Endometrial microvascular endothelial cells (primary cell): ENCODE data around the gene TRIM42. TPM values are rescaled to one million over a fixed set of nuclear protein-coding genes. Genes with fewer than 3 reads are reported as not detected.

Source experiments
- in situ Hi-C: cut with HindIII; loops from 2 replicates; pipeline ENCODE4 v1.10.0; 2017; ENCODE audit warnings: low sequenced_read_pairs, low pct_unique_long_range_greater_than_20kb; ENCODE audit errors: inconsistent ontology term
- total RNA-seq: library from RNA; depleted of rRNA; stranded (reverse); fragments of >200 nt; gene quantifications from one replicate; pipeline ENCODE4 v1.2.3, GENCODE V29; 2015; ENCODE audit errors: inconsistent ontology term

Gene TRIM42
- total RNA-seq, 1 donor from 2014 or later: not detected

GRCh38 chr3:140706360-140706759, 28.5 kb downstream of the TRIM42 start:
- in situ Hi-C loops: no loop called here

DNA sequence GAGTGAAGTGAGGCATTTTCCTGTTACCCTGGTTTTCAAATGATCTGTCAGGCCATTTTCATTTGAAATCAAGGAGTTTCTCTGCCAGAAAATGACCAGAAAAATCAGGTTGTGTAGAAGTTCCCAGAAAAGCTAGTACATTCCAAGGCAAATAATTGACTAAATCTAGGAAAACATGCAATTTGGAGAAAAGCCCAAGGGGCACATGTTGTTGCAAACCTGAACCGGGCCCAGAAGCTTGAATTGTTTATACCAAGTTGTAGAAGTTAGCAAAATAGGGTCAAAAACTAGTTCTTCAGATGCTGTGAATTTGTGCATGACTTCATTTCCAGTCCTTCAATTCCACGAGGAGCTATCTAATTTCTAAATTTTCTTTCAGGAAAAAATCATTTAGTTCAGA, 31.0 kb downstream of the TRIM42 start:
- in situ Hi-C loops: no loop called here

GRCh38 chr3:140709751-140710150, 31.9 kb downstream of the TRIM42 start:
- in situ Hi-C loops: no loop called here

DNA sequence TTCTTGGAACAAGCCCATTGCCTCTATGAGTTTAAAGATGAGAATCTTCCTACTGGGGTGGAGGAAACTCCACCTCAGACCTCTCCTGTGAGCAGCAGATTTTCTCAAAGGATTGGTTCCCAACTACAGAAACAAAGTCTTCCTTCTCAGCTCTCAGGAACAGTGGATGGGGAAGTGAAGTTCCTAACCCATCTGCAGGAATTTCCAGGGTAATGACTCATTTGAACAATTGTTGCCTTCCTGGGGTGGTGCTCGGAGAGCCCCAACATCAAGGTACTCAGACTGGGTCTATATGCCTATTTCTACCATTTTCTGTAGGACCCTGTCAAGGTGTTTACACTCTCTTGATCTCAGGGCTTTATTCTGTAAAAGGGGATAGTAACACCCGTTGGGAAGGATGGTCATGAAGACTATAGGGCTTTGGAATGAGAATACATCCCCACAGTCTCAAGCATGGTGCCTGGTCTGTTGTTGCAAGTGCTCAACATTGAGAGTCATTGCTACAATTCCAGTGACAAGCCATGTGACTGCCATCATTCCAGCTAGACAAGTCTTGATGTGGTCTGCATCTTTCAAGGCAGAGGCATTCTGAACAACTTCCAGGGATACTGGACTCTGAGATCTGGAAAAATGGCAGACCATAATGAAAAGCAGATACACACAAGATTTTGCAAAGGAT, 33.0 kb downstream of the TRIM42 start:
- in situ Hi-C loops: no loop called here

DNA sequence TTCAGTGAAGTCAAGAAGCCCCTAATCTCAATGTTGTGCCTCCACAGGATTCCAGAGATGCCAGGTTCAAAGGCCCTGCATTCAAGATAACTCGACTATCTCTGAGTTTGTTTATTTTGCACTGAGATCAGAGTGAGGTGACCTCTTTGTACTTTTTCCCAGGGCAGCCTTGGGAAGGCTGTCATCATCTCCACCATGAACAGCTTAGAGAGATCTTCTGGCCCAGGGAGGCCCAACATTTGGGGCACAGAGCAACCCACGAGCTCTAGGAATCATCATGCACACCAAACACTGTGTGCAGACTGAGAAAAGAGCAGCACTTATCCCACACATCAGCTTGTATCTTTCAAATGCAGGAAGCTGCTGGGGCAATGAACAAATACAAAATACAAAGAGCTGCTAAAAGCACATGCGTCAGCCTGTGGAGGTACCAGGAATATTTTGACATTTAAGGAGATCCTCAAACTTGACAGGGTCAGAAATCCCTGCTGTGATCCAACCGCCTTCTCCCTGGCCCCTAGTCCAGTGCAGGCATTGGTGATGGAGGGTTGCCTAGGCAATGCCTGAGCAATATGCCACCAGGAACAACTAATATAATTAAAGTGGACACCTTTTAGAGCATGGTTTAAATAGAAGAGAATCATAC, 33.6 kb downstream of the TRIM42 start:
- in situ Hi-C loops: no loop called here

- in situ Hi-C loops: no loop called here
These were observed 34.4 kb downstream of the TRIM42 start for GRCh38 chr3:140712301-140712700.

GRCh38 chr3:140715035-140715434, 37.2 kb downstream of the TRIM42 start:
- in situ Hi-C loops: no loop called here

DNA sequence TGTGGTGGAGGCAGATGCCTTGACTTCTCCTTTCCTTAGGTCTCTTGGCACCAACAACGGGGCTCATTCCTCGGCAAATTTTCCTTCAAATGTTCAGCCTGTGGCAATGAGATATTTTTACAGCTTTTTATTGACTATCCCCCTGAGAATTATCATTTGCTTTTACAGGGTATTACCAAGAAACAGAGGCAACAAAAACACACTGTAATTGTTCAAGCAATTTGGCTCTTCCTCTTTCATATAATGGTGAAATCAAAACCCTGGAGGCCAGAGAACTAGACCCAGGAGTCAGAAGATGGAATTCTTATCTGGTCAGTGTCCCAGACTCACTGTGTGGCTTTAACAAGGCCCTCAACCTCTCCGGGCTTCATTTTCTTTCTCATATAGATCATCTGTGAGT, 40.1 kb downstream of the TRIM42 start:
- in situ Hi-C loops: no loop called here

DNA sequence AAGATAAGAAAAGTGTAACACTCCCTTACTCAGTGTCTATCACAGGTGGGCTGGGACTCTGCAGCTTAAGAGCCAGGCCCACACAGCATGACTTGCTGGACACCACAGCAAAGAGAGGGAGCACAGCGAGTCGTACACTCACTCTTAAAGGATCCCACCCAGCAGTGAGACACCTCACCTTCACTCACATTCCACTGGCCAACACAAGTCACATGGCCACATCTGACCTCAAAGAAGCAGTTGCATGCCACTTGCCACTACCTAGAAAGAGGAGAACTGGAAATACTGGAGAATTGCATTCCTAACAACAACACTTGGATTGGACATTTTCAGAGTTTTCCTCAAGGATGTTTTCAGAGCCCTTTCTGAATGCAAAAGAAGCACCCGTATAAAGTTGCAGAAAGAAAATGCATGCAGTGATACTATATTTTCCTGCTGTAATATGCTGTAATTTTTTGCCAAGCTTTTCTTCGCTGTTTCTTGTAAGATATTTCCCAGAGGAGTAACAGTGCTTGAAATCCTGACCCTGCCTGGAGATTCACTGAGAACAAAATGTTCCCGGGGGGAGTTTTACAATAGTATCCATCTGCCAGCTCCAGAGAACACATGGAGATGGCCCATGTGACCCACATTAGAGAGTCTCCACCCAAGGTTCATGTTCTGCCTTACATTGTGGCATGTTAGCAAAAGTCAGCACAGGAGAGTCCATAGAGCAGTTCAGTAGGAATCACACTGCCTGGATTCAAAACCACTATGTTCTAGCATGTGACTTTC, 42.2 kb downstream of the TRIM42 start:
- in situ Hi-C loops: no loop called here

GRCh38 chr3:140723576-140723975, 45.7 kb downstream of the TRIM42 start:
- in situ Hi-C loops: no loop called here

DNA sequence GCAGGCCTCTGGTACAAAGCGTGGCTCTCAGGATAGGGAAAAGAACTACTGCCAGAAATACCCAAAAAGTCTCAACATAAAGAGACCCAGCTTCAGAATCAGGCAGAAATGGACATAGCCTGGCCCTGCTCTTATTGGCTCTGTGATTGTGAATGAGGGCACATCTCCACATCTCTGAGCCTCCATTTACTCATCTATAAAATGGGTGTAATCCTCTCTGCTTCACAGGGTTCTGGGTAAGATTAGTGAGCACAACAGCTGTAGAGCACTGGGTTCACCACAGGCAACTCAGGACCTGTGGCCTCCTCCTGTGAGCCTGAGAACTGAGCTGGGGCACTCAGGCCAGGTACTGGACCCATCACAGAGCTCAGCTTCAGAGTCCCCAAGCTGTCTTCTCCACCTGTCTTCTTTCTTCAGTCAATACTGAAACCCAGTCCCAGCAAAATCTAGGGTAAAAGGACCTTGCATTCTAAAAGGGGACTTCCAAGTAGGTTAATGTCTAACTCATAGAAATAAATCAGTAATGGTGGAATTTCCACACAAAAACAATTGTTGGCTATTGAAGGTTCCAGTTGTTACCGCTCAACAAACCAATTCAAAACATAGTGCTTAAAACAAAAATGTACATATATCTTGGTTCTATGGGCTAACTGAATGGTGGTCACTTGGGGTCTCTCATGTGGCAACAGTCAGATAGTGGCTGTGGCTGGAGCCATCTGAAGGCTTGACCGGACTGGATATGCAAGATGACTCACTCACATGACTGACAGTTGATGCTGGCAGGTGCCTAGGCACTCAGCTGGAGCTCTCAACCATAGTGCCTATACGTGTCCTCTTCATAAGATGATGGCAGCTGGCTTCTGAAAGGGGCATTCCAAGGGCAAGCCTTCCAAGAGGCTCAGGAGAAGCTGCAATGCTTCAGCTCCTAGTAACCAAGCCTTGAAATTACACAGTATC, 47.3 kb downstream of the TRIM42 start:
- in situ Hi-C loops: no loop called here

- in situ Hi-C loops: no loop called here
These were observed 48.2 kb downstream of the TRIM42 start for GRCh38 chr3:140726066-140726465.

DNA sequence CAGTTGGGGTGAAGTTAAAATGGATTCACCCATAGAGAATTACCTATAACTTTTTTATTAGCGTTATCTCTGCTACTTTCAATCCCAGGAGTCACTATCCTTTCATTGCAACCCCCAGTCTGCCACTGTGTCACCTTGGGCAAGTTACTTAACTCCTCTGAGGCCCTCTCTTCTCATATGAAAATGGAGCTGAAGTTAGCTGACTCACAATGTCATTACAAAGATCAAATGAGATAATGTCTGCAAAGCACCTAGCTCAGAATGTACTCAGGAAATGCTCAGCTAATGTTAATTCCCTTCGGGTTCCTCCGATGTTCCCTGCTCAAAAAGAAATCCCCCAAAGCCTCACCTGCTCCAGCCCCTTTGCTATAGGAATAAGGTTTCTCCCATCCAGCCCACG, 50.0 kb downstream of the TRIM42 start:
- in situ Hi-C loops: no loop called here

GRCh38 chr3:140731440-140732119, 53.7 kb downstream of the TRIM42 start:
- in situ Hi-C loops: no loop called here

GRCh38 chr3:140733623-140734022, 55.8 kb downstream of the TRIM42 start:
- in situ Hi-C loops: no loop called here

DNA sequence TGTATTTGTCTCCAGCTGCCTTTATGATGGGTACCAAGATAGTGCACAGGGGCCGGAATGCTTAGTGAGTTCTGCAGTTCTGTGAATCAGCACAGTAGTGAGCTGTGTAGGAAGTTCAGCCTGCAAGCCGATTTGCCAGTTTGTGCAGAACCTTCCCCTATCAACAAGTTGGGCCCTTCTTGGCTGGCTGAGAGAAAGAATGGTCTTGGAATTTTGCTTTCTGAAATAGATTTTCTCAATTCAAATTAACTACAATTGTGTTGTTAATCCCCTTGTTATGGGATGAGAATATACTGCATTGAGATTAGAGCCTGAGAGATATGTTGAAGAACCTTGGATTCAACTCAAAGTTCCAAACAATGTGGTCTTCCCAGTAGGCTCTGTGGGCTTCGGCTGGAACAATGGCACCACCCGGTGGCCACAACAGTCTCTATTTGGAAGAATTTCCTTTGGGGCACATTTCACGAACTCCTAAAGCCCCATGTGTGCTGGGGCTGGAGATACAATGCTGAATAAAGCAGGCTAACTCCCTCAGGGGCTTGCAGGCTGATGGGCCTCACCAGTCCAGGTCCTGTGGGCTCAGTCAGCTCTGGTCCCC, 59.1 kb downstream of the TRIM42 start:
- in situ Hi-C loops: no loop called here

GRCh38 chr3:140742116-140742515, 64.3 kb downstream of the TRIM42 start:
- in situ Hi-C loops: no loop called here

- in situ Hi-C loops: no loop called here
These were observed 70.3 kb downstream of the TRIM42 start for GRCh38 chr3:140748171-140748570.
